IMR-90 (cell line): ENCODE results near the gene PTCH1. TPM values are rescaled to one million over a fixed set of nuclear protein-coding genes. Genes with fewer than 3 reads are reported as not detected.

Experiments used
- ATAC-seq: fragments of 200-7000 bp; cut with Tn5 transposase; 2 replicates; pipeline ENCODE4 v1.9.1; 2020; ENCODE audit warnings: low read depth, mild to moderate bottlenecking, moderate library complexity
- BruUV-seq: library from RNA; stranded (reverse); fragments of 400-500 nt; replicated peaks from 2 replicates; lab custom pipeline; 2021; lab: Mats Ljungman, UMichigan
- CTCF ChIA-PET: fragments of 300-600 bp; formaldehyde crosslinking; extraction: SDS; loops from one replicate; lab custom pipeline; 2021; ENCODE audit warnings: antibody characterized with exemption; lab: Yijun Ruan, JAX
- POLR2A ChIA-PET: fragments of 300-600 bp; sonication (Branson Sonifier 250); formaldehyde crosslinking; loops from one replicate; lab custom pipeline; 2022; ENCODE audit warnings: antibody characterized with exemption; ENCODE audit not compliant: unreplicated experiment; lab: Charles Lee
- DNase-seq: peaks from one replicate; pipeline ENCODE4 v3.0.0; 2013
- H2AFZ ChIP-seq: replicated peaks from 2 replicates; pipeline ENCODE3; 2013; ENCODE audit warnings: low read length, mild to moderate bottlenecking; ENCODE audit not compliant: poor library complexity
- H2AK5ac ChIP-seq: 2 replicates; pipeline ENCODE4 v1.6.1; 2013; ENCODE audit warnings: low read depth, low read length, inconsistent platforms
- H2AK9ac ChIP-seq: replicated peaks from 2 replicates; pipeline ENCODE3; 2013; ENCODE audit warnings: mild to moderate bottlenecking, low read depth, low read length, moderate library complexity; ENCODE audit not compliant: poor library complexity
- H2BK120ac ChIP-seq: 2 replicates; pipeline ENCODE4 v1.6.1; 2013; ENCODE audit warnings: low read depth, low read length, inconsistent platforms
- H2BK15ac ChIP-seq: 3 replicates; pipeline ENCODE4 v1.6.1; 2013; ENCODE audit warnings: low read depth, low read length, inconsistent platforms
- H2BK20ac ChIP-seq: 2 replicates; pipeline ENCODE4 v1.6.1; 2013; ENCODE audit warnings: low read depth, mild to moderate bottlenecking, inconsistent platforms, low read length, moderate library complexity
- H2BK5ac ChIP-seq: 2 replicates; pipeline ENCODE4 v1.6.1; 2013; ENCODE audit warnings: mild to moderate bottlenecking, low read depth, low read length, inconsistent platforms; ENCODE audit not compliant: poor library complexity, severe bottlenecking
- H3K14ac ChIP-seq: replicated peaks from 2 replicates; pipeline ENCODE4 v1.6.1; 2013; ENCODE audit warnings: low read depth, low read length, inconsistent platforms
- H3K18ac ChIP-seq: 2 replicates; pipeline ENCODE4 v1.6.1; 2013; ENCODE audit warnings: low read depth, low read length, control low read depth
- H3K23ac ChIP-seq: 2 replicates; pipeline ENCODE4 v1.6.1; 2013; ENCODE audit warnings: low read depth, low read length, inconsistent platforms
- H3K27ac ChIP-seq: 2 replicates; pipeline ENCODE4 v1.5.1; 2013; ENCODE audit warnings: mild to moderate bottlenecking, control low read depth, low read length; ENCODE audit not compliant: insufficient read depth
- H3K27me3 ChIP-seq: 2 replicates; pipeline ENCODE4 v1.6.1; 2013; ENCODE audit warnings: low read length; ENCODE audit not compliant: control insufficient read depth, insufficient read depth
- H3K36me3 ChIP-seq: 2 replicates; pipeline ENCODE4 v1.6.1; 2013; ENCODE audit warnings: low read length, mixed read lengths; ENCODE audit not compliant: control insufficient read depth, insufficient read depth
- H3K4ac ChIP-seq: 2 replicates; pipeline ENCODE4 v1.6.1; 2013; ENCODE audit warnings: low read depth, low read length, inconsistent platforms
- H3K4me1 ChIP-seq: 2 replicates; pipeline ENCODE4 v1.6.1; 2013; ENCODE audit warnings: low read length, mixed read lengths; ENCODE audit not compliant: control insufficient read depth, insufficient read depth
- H3K4me2 ChIP-seq: 2 replicates; pipeline ENCODE4 v1.6.1; 2013; ENCODE audit warnings: low read depth, mild to moderate bottlenecking, control low read depth, low read length, moderate library complexity
- H3K4me3 ChIP-seq: 2 replicates; pipeline ENCODE4 v1.5.1; 2013; ENCODE audit warnings: low read depth, mild to moderate bottlenecking, control low read depth, low read length, moderate library complexity; ENCODE audit not compliant: insufficient read depth
- H3K56ac ChIP-seq: 2 replicates; pipeline ENCODE4 v1.6.1; 2013; ENCODE audit warnings: low read length, inconsistent platforms; ENCODE audit not compliant: insufficient read depth; ENCODE audit errors: extremely low read depth
- H3K79me1 ChIP-seq, 2 experiments: 2 replicates each; pipeline ENCODE4 v1.6.1; 2013; ENCODE audit warnings: low read length in 2 of 2, inconsistent platforms in 1 of 2, low read depth in 1 of 2
- H3K9ac ChIP-seq: 2 replicates; pipeline ENCODE4 v1.6.1; 2013; ENCODE audit warnings: low read depth, low read length, control low read depth
- H3K9me1 ChIP-seq: 2 replicates; pipeline ENCODE4 v1.6.1; 2013; ENCODE audit warnings: low read length, inconsistent platforms; ENCODE audit not compliant: insufficient read depth
- H3K9me3 ChIP-seq: 2 replicates; pipeline ENCODE4 v1.6.1; 2013; ENCODE audit warnings: low read length; ENCODE audit not compliant: control insufficient read depth, insufficient read depth
- H4K20me1 ChIP-seq: 2 replicates; pipeline ENCODE4 v1.6.1; 2013; ENCODE audit warnings: low read length, inconsistent platforms; ENCODE audit not compliant: insufficient read depth
- H4K5ac ChIP-seq: 2 replicates; pipeline ENCODE4 v1.6.1; 2013; ENCODE audit warnings: mild to moderate bottlenecking, low read depth, low read length, control low read depth
- H4K8ac ChIP-seq, 2 experiments: 2 replicates each; pipeline ENCODE4 v1.6.1; 2013; ENCODE audit warnings: low read depth in 2 of 2, low read length in 2 of 2, control low read depth in 1 of 2, inconsistent platforms in 1 of 2
- H4K91ac ChIP-seq: 2 replicates; pipeline ENCODE4 v1.6.1; 2013; ENCODE audit warnings: low read depth, low read length, inconsistent platforms; ENCODE audit not compliant: insufficient read depth
- BHLHE40 ChIP-seq: fragments of 150-350 bp; IDR thresholded peaks from 2 replicates; pipeline ENCODE4 v1.6.1; 2016; ENCODE audit warnings: mild to moderate bottlenecking, low read depth, low read length
- CEBPB ChIP-seq: IDR thresholded peaks from 2 replicates; pipeline ENCODE4 v1.6.1; 2012; ENCODE audit warnings: low read depth, low read length, improper control_type of control experiment
- CHD1 ChIP-seq: IDR thresholded peaks from 2 replicates; pipeline ENCODE4 v1.6.1; 2012; ENCODE audit warnings: low read depth, low read length, improper control_type of control experiment
- MAFK ChIP-seq: IDR thresholded peaks from 2 replicates; pipeline ENCODE4 v1.6.1; 2012; ENCODE audit warnings: low read depth, low read length, improper control_type of control experiment
- NFE2L2 ChIP-seq: fragments of 150-350 bp; IDR thresholded peaks from 2 replicates; pipeline ENCODE4 v1.6.1; 2016; ENCODE audit warnings: low read depth, mild to moderate bottlenecking, low read length
- RAD21 ChIP-seq: IDR thresholded peaks from 2 replicates; pipeline ENCODE4 v1.6.1; 2012; ENCODE audit warnings: low read length, improper control_type of control experiment
- SMC3 ChIP-seq: fragments of 150-350 bp; IDR thresholded peaks from 2 replicates; pipeline ENCODE4 v1.6.1; 2016; ENCODE audit warnings: low read depth, mild to moderate bottlenecking, antibody characterized with exemption, low read length, moderate library complexity
- USF2 ChIP-seq: fragments of 150-350 bp; IDR thresholded peaks from 2 replicates; pipeline ENCODE4 v1.6.1; 2017; ENCODE audit warnings: mild to moderate bottlenecking, antibody characterized with exemption, low read length, low read depth
- WGBS, 2 experiments: methylation state at CpG; one replicate each; pipeline versions ENCODE4 v1.1.5 to v1.1.7; 2013; ENCODE audit warnings: missing lambda C conversion rate in 2 of 2; ENCODE audit not compliant: insufficient read length in 1 of 2; ENCODE audit errors: extremely low coverage in 2 of 2; 5-methylcytosine and 5-hydroxymethylcytosine counted together
- dilution Hi-C: fragments of 300-500 bp; cut with HindIII; formaldehyde crosslinking; loops from one replicate; pipeline ENCODE4 v1.14.3; 2018; ENCODE audit warnings: low sequenced_read_pairs; ENCODE audit not compliant: unreplicated experiment
- in situ Hi-C: fragments of 300-500 bp; cut with MboI; formaldehyde crosslinking; loops from 3 replicates; pipeline ENCODE4 v1.14.3; 2019; ENCODE audit warnings: low sequenced_read_pairs, inconsistent platforms, mixed read lengths
- intact Hi-C: fragments of 100-400 bp; cut with micrococcal nuclease; formaldehyde crosslinking; loops from 2 replicates; pipeline ENCODE4 v1.10.0; 2022
- polyA plus RNA-seq, 3 experiments: library from polyadenylated mRNA; depleted of rRNA; stranded (reverse); fragments of >200 nt; gene quantifications; 2 replicates each; pipeline ENCODE4 v1.2.3, GENCODE V29; 2012; ENCODE audit warnings: low replicate concordance in 1 of 3
- total RNA-seq: library from RNA; depleted of rRNA; stranded (reverse); fragments of >200 nt; gene quantifications from 2 replicates; pipeline ENCODE4 v1.2.3, GENCODE V29; 2012
- TF ChIP-seq, protein P1 (sequence below): fragments of 150-350 bp; IDR thresholded peaks from 2 replicates; pipeline ENCODE4 v1.6.1; 2016; ENCODE audit warnings: low read depth, mild to moderate bottlenecking, low read length, moderate library complexity, borderline replicate concordance
- TF ChIP-seq, protein P2 (sequence below): conservative IDR thresholded peaks from 2 replicates; pipeline ENCODE4 v1.5.1; 2012; ENCODE audit warnings: mild to moderate bottlenecking, low read depth, low read length, improper control_type of control experiment

PTCH1 gene
- total and polyA plus RNA-seq, 2 of the 4 experiments (the other 2 are of a cell fraction): 4.1 to 5.0 TPM

GRCh38 chr9:95495961-95496360 lies 20.8 kb downstream of the PTCH1 start:
- no peak overlapping the region for H2BK120ac ChIP-seq
- peaks cover 46% of the 10 kb centered on the region for H4K20me1 ChIP-seq
- H4K91ac ChIP-seq: peak overlapping the region; percentile 12; the same call in 1 of the 2 replicates
- no peak overlapping the region for H2AFZ ChIP-seq
- no peak overlapping the region for H2BK15ac ChIP-seq
- TF ChIP-seq SMC3 (no peak), CHD1 (no peak), USF2 (no peak), RAD21 (no peak), CEBPB (no peak), BHLHE40 (no peak), MAFK (no peak), NFE2L2 (no peak)
- TF ChIP-seq, protein P1, sequence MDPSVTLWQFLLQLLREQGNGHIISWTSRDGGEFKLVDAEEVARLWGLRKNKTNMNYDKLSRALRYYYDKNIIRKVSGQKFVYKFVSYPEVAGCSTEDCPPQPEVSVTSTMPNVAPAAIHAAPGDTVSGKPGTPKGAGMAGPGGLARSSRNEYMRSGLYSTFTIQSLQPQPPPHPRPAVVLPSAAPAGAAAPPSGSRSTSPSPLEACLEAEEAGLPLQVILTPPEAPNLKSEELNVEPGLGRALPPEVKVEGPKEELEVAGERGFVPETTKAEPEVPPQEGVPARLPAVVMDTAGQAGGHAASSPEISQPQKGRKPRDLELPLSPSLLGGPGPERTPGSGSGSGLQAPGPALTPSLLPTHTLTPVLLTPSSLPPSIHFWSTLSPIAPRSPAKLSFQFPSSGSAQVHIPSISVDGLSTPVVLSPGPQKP: no peak
- TF ChIP-seq, protein P2, sequence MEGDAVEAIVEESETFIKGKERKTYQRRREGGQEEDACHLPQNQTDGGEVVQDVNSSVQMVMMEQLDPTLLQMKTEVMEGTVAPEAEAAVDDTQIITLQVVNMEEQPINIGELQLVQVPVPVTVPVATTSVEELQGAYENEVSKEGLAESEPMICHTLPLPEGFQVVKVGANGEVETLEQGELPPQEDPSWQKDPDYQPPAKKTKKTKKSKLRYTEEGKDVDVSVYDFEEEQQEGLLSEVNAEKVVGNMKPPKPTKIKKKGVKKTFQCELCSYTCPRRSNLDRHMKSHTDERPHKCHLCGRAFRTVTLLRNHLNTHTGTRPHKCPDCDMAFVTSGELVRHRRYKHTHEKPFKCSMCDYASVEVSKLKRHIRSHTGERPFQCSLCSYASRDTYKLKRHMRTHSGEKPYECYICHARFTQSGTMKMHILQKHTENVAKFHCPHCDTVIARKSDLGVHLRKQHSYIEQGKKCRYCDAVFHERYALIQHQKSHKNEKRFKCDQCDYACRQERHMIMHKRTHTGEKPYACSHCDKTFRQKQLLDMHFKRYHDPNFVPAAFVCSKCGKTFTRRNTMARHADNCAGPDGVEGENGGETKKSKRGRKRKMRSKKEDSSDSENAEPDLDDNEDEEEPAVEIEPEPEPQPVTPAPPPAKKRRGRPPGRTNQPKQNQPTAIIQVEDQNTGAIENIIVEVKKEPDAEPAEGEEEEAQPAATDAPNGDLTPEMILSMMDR: no peak
- intact Hi-C loops: no loop called here
- no peaks in the 10 kb centered on the region for H3K9me3 ChIP-seq
- H3K56ac ChIP-seq: no peak overlapping the region
- H2BK20ac ChIP-seq: no peak overlapping the region
- H3K18ac ChIP-seq: no peak overlapping the region
- dilution Hi-C loops: no loop called here
- peaks cover 4% of the 10 kb centered on the region; the same call in 1 of the 2 replicates for H3K36me3 ChIP-seq
- no peak overlapping the region for H2BK5ac ChIP-seq
- no peak overlapping the region for H3K4ac ChIP-seq
- peaks cover 31 to 71% of the 10 kb centered on the region in 2 experiments; a peak in 3 of 4 replicates for H3K79me1 ChIP-seq
- H3K23ac ChIP-seq: no peak overlapping the region
- CTCF ChIA-PET: interaction anchor here (0.5 to 0.7 kb wide), 4 partner anchors 45 to 1482 kb away, joined by 3 to 5 read pairs (median 4); no protein-coding TSS in a partner anchor
- POLR2A ChIA-PET: no interaction called here
- no peaks in the 10 kb centered on the region for H3K27me3 ChIP-seq
- H3K27ac ChIP-seq: no peak overlapping the region
- in situ Hi-C loops: no loop called here
- no peak overlapping the region for H3K9ac ChIP-seq
- H3K9me1 ChIP-seq: peaks cover 20% of the 10 kb centered on the region; the same call in 1 of the 2 replicates
- no TSS peak for BruUV-seq
- H2AK9ac ChIP-seq: no peak overlapping the region
- H3K14ac ChIP-seq: no peak overlapping the region
- H4K8ac ChIP-seq: no peak overlapping the region
- H3K4me3 ChIP-seq: no peak overlapping the region
- 0 out of 2 replicates have a peak overlapping the region, but pooled peaks have one; percentile 12 for H2AK5ac ChIP-seq
- WGBS, 2 experiments: 84% methylated on average over 9 of the region's 12 CpGs; no CpG with 5 or more reads in 1 of the 2 experiments
- DNase-seq (no peak), ATAC-seq (no peak)
- peaks cover 24% of the 10 kb centered on the region for H3K4me1 ChIP-seq
- H3K4me2 ChIP-seq: no peak overlapping the region
- H4K5ac ChIP-seq: no peak overlapping the region
